HG03135 (cell line): Measurements from ENCODE around the gene PDE2A.
"Not testable (repeated sequence)": the region's sequence is repeated elsewhere in the genome, so short reads cannot be mapped to it uniquely, and the experiment has no call there.

Experiments used
- ATAC-seq: cut with Tn5 transposase; IDR thresholded peaks from one replicate; pipeline ENCODE4 v1.9.1; 2021; ENCODE audit warnings: mild to moderate bottlenecking, moderate library complexity; ENCODE audit not compliant: unreplicated experiment

The PDE2A gene

GRCh38 chr11:72581067-72581466, 93.2 kb downstream of the PDE2A start:
- ATAC-seq, result no peak

DNA sequence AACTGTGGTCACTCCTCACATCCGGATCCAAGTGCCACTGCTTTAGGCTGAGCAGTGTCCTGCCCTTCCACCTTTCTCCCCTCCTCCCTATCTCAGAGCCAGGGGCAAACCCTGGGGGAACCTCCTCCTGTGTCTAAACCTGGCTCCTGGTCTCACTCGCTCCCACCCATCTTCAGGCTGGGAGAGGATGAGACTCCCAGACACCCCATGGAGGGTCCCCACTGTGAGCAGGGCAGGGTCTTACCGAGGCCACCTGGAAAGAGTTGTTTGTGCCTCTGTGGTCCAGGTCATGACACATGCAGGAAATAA, 93.6 kb downstream of the PDE2A start:
- ATAC-seq, result no peak

DNA sequence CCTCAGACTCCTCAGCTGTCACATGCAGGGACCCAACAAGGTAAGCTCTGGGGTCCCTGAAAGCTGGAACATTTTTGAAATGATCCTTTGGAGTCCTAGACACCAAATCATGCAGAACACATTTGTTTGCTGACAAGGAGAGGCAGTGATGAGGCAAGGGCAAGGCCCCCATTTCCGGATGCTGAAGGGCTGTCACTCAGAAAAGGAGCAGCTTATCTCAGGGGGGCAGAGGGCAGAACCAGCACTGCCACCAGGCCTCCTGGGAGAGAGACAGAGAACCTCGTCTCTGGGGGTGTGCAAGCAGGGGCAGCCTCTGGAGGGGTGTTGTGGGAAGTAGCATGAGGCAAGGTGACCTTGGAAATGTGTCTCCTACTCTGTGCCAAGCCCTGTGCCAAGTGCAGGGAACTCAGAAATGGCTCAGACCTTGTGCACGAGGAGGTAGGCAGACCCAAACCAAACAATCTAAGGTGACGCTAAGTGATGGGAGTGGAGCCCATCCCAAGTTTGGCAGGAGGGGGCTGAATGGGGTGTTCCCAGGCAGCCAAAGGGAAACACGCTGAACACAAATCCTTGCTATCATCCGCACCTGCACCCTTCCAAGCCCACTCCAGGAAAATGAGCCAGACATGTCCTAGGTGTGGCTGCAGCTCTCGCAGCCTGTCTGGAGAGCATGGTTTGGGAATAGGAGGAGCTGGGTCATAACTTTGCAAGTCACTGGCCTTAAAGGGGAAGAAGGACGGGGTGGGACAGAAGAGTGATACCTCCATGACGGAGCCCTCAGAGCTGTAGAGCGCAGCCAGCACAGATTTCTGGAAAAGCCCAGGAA, 94.2 kb downstream of the PDE2A start:
- ATAC-seq, result no peak

DNA sequence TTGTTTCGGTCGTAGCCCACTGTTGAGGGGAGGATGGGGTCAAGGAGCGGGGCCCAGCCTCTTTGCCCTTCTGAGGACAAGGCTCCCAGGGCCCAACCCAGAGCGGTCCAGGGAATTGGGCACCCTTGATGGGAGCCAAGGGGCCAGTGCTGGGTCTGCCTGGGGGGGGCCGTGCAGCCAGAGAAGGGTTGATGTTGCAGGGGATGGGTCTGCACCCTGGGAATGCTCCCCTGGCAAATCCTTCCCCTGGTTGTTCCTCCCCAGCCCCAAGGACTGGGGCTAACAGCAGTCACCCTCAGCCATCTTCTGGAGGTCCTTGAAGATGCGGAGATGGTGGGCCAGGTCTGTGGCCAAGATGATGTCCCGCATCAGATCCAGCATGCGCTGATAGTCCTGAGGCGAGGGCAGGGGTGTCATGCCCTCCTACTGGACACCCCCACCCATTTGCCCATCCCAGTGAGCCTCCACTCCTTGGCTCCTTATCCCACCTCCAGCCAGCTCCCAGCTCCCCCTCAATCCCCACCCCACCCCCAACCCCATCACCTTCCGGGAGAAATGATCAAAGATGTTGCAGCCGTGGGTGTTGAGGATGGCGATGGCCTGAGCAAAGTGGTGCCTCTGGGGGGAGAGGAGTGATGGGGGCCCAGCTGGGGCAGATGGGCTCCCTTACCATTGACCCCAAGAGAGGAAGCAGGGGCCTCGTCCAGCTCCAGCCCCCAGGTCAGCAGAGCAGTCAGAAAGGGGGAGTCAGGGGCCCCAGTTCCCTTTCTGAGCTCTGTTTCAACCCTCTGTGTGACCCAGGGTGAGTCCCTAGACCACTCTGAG, 95.0 kb downstream of the PDE2A start:
- ATAC-seq, result no peak

DNA sequence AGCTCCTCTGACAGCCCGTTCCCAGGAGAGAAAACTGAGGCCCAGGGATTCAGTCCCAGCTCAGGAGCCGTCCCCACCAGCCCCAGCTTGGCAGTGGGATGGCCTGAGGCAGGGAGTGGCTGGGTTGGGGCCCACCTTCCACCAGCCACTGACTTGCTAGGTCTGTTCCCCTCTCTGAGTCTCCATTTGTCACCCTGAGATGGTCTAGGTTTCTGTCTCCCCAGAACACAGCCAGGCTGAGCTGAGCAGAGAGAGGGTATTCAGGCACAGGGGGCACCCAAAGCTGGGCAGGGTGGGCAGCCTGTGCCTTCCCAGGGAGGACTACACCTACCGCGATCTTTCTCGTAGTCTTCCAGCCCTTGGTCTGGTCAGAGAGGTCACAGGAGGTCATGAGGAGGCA, 95.7 kb downstream of the PDE2A start:
- ATAC-seq, result no peak

DNA sequence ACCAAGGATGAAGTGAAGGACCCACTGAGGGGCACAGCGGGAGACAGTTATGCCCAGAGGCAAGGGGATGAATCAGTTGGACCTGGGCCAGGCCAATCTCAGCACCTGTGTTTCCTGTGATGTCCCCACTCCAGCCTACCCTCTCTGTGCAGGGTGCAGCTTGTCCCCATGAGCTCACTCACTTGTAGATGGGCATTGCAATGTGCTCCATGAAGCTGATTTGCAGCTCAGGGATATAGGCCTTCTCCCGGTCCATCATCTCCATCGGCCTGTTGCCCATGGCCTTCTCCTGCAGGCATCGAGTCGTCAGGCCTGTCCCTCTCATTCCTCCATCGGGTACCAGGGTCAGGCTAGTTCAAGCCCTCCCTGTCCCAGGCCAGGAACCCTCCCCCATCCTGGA, 96.2 kb downstream of the PDE2A start:
- ATAC-seq, result no peak

- ATAC-seq, result no peak
Observed at GRCh38 chr11:72577271-72577721, 96.9 kb downstream of the PDE2A start.

GRCh38 chr11:72576661-72577060, 97.6 kb downstream of the PDE2A start:
- ATAC-seq, result no peak

DNA sequence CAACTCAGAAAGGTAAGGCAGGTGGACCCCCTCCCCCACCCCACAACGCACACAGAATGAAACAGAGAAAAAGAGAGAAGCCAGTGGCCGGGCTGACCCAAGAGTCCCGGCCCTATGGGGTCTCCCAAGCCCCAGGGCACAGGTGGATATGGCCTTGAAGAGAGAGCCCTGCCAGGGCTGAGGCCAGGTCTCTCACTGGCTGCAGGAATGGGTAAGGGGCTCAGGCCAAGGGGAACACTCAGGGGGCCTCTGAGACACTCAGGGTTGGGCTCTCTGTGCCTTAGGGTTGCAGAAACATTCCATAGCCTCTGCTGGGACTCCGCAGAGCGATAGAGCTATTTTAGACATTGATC, 98.0 kb downstream of the PDE2A start:
- no peak for ATAC-seq

DNA sequence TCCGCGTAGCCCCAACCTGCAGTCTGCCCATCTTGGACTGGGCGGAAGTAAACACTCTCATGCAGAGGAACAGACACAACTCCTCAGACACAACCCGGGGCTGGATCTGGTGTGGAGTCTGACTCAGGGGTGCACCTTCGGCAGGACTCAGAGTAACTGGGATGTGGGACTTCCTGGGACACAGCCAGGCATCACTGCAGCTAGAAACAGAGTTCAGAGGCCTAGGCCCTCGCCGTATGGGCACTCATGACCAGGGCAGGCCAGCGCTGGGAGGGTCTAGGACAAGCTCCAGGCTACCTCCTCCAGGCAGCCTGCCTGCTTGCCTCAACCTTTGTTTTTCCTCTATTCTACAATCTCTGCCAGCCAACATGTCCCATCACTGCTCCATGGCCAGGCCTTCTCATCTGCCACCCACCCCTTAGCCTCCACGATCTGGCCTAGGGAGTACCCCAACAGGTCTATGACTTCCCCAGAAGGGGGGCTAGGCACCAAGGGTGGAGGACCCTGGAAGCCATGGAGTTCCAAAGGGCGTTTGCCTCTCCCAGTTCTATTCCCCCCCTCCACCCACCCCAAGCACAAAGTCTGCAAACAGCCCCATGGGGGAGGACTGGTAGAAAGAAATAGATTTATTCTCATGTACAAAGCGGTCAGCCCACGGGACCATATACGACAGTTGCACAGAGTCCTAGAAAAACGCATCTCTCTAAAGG, 98.5 kb downstream of the PDE2A start:
- ATAC-seq, result no peak

- no peak for ATAC-seq
Observed at GRCh38 chr11:72574548-72575460, 99.4 kb downstream of the PDE2A start.

- no peak for ATAC-seq
Observed at GRCh38 chr11:72573855-72574445, 100.3 kb downstream of the PDE2A start.

DNA sequence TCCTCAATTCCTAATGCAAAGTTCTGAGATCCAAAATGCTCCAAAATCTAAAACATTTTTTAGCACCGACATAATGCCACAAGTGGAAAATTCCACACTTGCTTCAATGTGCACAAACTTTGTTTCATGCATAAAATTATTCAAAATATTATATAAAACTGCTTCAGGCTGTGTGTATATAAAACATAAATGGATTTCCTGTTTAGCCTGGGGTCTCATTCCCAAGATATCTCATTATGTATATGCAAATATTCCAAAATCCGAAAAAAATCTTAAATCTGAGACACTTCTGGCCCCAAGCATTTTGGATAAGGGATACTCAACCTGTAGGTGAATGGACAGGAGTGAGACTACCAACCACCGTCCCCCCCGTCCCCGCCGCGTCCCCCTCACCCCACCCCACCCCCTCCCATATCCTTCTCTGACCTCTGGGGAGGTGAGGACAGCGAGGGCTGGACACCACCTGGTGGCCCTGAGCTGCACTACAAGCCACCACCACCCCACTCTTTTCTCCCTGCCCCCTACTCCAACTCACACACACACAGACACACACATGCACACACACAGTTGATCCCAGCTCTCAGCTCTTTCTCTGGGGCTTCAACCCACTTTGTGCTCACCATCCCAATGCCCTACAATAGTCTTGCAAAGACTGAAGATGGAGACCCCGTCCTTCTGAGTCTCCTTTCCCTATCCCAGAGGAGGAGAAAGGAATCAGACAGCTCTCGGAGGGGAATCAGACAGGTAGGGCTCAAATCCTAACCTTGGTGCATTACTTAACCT, 101.0 kb downstream of the PDE2A start:
- no peak for ATAC-seq

- ATAC-seq, result not testable (repeated sequence)
Observed at GRCh38 chr11:72572540-72572939, 101.7 kb downstream of the PDE2A start.

DNA sequence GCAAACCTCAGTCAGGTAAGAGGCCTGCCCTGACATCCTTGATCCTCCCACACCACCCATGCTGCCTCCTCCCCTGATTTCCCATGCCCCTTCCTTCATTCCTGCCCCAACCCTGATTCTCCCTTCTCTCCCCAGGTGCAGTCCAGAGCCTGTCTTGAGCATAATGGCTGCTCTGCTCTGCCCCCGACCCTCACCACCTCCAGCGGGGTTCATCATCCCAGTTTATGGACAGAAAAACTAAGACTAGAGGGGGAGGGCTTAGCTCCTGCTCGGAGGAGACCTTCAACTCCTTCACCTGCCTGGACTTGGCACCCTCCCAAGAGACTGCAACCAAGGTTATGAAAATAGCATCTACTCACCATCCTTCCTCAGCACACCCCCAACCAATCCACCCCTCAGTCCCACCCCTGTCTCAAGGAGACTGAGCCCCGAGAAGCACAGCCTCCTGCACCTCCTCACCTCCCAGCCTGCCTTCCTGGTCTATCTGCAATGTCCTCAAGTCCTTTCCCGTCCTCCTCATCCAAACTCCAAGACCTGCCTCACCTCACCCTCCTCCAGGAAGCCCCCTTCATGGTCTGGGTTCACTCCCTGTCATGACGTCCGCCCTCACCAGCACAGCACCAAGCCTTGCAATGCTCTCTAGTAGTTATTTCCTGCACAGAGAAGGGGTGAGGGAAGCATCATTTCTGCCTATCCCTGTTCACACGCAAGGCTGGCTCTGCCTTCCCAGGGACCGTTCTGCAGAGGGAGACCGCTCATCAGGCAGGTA, 103.1 kb downstream of the PDE2A start:
- ATAC-seq, result no peak

GRCh38 chr11:72569966-72570892, 104.0 kb downstream of the PDE2A start:
- no peak for ATAC-seq

DNA sequence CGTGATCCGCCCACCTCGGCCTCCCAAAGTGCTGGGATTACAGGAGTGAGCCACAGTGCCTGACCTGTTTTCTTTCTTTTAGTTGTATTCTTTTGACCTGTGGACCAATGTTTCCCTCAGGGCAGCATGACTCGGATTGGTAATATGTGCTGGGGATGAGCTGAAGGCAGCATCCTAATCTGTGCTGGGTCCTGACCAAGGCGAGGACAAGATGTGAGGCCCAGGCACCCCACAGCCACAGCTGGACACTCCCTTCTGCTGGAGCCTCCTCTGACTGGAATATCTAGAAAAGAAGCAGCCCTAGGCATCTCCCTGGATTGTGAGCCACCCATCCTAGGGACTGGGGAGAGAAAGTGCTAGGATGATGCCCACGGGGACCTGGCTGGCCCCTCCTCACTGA, 105.4 kb downstream of the PDE2A start:
- no peak for ATAC-seq

- no peak for ATAC-seq
Observed at GRCh38 chr11:72562431-72562830, 111.8 kb downstream of the PDE2A start.
